ENCODE measurements around the gene SKIC8.

DNA sequence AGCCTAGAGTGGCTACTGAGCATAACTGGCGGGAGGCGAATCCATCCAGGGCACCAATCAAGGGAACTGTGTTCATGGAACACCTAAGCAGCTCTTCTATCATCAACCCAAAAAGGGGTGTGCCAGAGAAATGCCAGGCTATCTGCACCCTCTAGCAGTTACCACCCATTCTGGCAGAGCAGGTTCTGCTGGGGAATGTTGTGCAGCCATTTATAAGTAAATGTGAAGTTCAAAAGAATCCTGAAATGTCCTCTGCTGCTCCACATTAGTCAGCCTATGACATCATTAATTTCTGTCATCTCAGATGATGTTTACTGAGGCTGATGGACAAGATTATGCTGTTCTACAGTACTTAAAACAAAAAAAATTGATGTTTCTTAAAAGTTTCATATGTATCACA lies 7.7 kb downstream of the SKIC8 start:
- TF ChIP-seq, protein P1, sequence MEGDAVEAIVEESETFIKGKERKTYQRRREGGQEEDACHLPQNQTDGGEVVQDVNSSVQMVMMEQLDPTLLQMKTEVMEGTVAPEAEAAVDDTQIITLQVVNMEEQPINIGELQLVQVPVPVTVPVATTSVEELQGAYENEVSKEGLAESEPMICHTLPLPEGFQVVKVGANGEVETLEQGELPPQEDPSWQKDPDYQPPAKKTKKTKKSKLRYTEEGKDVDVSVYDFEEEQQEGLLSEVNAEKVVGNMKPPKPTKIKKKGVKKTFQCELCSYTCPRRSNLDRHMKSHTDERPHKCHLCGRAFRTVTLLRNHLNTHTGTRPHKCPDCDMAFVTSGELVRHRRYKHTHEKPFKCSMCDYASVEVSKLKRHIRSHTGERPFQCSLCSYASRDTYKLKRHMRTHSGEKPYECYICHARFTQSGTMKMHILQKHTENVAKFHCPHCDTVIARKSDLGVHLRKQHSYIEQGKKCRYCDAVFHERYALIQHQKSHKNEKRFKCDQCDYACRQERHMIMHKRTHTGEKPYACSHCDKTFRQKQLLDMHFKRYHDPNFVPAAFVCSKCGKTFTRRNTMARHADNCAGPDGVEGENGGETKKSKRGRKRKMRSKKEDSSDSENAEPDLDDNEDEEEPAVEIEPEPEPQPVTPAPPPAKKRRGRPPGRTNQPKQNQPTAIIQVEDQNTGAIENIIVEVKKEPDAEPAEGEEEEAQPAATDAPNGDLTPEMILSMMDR (IDR thresholded peaks at IDR 0.05; ENCODE audit: low read length) = no peak
- TF ChIP-seq EZH2 (optimal IDR thresholded peaks at IDR 0.05; ENCODE audit: low read depth, low read length) (no peak), EZH2phosphoT487 (IDR thresholded peaks at IDR 0.05; ENCODE audit: low read length) (no peak)

Data from MM.1S (cell line).